ENCODE data around the gene MYBPC1.

Gene MYBPC1

DNA sequence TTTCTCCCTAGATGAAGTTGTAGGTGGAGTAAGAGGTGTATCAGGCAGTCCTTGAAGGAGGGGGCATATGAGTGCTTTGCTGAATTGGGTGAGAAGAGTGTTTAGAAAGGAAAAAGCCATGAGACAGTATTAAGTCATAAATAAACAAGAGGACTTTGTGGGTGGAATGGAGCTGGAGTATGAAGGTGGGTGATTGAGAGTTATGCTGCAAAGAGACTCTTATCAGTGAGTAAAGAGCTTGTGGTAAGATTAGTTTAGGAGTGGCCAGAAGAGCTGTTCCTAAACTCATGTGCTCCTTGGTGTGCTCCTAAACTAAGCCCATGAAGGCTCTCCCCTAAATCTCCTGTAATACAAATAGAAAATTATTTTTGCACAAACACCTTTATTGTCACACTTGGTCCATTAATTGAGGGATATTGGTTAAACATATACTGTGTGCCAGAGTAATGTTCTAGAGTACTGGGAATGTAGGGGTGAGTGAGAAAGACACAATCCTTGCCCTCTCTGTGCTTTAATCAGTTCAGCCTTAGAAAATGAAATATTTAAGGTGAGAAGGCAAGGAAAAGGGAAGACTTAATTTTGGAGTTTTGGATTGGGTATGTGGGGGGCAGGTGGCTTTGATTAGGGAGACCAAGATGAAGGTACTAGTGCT lies 112.5 kb downstream of the MYBPC1 start:
- TF ChIP-seq, protein P1, sequence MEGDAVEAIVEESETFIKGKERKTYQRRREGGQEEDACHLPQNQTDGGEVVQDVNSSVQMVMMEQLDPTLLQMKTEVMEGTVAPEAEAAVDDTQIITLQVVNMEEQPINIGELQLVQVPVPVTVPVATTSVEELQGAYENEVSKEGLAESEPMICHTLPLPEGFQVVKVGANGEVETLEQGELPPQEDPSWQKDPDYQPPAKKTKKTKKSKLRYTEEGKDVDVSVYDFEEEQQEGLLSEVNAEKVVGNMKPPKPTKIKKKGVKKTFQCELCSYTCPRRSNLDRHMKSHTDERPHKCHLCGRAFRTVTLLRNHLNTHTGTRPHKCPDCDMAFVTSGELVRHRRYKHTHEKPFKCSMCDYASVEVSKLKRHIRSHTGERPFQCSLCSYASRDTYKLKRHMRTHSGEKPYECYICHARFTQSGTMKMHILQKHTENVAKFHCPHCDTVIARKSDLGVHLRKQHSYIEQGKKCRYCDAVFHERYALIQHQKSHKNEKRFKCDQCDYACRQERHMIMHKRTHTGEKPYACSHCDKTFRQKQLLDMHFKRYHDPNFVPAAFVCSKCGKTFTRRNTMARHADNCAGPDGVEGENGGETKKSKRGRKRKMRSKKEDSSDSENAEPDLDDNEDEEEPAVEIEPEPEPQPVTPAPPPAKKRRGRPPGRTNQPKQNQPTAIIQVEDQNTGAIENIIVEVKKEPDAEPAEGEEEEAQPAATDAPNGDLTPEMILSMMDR (IDR thresholded peaks at IDR 0.05; ENCODE audit: control insufficient read depth, insufficient read depth, low read depth, low read length, missing control alignments), result no peak
- no peak for DNase-seq (ENCODE audit: low read depth)
- no peak overlapping the region for H3K4me3 ChIP-seq (ENCODE audit: control insufficient read depth, low read depth, low read length)

DNA sequence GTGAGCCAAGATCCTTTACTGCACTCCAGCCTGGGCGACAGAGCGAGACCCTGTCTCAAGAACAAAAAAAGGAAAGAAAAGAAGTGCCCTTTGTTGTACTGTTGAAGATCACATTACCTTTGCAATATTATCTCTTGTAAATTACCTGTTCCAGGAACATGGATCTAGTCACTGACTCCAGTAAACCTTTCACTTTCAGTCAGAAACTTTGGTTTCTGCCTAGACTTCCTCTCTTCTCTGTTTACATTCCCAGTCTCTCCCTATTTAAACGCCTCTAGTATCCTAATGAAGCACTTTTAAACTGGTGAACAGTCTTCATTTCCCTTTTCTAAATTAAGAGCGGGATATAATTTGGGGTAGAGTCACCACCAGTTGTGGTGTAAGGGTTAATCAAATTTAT lies 115.5 kb downstream of the MYBPC1 start:
- no peak overlapping the region for H3K4me3 ChIP-seq (ENCODE audit: control insufficient read depth, low read depth, low read length)
- no peak for DNase-seq (ENCODE audit: low read depth)
- TF ChIP-seq, protein P1 (IDR thresholded peaks at IDR 0.05; ENCODE audit: control insufficient read depth, insufficient read depth, low read depth, low read length, missing control alignments), result no peak

DNA sequence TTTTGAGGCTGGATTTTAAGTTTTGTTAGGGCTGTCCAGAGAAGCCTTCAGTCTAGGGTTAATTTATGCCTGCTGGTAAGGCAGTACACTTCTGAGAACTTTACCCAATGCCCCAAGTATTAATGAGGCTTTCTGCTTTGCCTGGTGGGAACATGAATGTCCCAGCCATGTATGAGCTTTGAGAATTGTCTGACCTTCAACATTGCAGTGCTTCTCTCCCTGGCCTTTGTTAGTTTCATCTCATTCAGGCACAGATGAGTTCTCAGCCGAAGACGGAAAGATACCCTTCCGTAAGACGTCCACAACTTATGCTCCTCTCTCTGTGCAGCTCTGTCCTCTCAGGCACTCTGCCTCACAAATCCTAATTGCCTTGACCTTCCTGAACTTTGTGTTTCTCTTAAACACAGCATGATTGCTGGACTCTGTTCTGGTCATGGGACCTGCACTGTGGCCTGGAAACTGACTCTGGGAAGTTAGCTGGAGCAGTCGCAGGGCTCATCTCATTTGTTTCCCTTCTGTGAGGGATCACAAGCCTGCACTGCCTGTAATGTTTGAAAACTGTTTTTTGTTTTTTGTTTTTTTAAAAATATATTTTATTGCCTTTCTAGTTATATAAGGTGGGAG lies 118.4 kb downstream of the MYBPC1 start:
- TF ChIP-seq, protein P1 (IDR thresholded peaks at IDR 0.05; ENCODE audit: control insufficient read depth, insufficient read depth, low read depth, low read length, missing control alignments), result no peak
- DNase-seq (ENCODE audit: low read depth), result no peak
- H3K4me3 ChIP-seq (ENCODE audit: control insufficient read depth, low read depth, low read length), result no peak overlapping the region

DNA sequence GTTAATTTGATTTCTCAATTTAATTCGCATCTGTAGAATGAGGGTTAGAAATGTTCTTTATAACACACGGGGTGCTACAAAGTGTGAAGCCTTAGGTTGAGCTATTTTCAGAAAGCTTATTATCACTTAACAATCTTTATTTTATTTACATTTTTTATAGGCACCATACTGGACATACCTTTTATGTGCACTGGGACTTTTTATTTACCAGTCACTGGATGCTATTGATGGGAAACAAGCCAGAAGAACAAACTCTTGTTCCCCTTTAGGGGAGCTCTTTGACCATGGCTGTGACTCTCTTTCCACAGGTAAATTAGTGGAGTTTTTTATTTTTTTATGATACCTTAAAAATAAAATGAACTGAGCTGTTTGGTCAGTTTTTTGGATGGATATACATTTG lies 119.2 kb downstream of the MYBPC1 start:
- DNase-seq (ENCODE audit: low read depth), result no peak
- TF ChIP-seq, protein P1 (IDR thresholded peaks at IDR 0.05; ENCODE audit: control insufficient read depth, insufficient read depth, low read depth, low read length, missing control alignments), result no peak
- H3K4me3 ChIP-seq (ENCODE audit: control insufficient read depth, low read depth, low read length), result no peak overlapping the region

DNA sequence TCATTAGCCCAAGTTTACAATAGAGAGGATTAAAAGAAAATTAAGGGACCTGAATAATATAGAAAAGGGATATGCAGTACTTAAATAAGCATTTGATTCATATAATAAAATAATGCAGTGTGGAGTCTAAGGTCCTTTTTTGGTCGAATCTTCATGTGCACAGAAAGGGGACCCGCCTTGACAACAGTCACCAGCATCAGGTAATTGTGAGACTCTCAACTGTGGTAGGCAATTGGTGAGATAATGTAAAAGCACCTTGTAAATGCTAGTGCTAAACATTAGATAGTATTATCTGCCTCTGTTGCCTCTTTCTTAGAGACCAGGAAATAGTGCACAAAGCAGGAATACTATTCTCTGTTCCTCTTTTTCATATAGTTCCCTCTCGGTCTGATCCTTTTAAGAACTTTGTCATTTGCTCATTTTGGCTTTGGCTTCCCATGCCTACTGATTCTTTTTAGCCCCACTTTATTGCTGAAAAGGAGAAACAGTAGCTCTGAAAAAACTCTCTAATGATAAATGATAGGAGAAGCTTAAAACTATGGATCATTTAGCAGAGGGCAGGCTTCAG lies 120.2 kb downstream of the MYBPC1 start:
- no peak overlapping the region for H3K4me3 ChIP-seq (ENCODE audit: control insufficient read depth, low read depth, low read length)
- TF ChIP-seq, protein P1 (IDR thresholded peaks at IDR 0.05; ENCODE audit: control insufficient read depth, insufficient read depth, low read depth, low read length, missing control alignments), result no peak
- DNase-seq (ENCODE audit: low read depth), result no peak

DNA sequence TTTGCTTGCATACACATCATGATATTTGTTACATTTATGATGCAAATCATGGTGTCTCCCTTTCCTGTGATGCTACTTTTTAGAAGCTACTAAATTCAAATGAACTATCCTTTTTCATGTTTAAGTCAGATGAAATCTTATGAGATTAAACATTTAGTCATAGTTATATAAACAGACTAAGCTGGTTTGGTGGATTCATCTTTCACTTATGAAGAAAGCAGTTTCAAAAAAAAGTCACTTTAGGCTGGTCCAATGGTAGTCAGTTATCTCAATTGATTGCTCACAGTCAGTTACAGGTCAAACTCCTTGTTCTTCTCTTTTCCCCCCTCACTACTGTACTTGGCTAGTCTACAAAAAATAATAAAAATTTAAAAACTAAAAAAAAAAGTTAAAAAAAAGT lies 124.8 kb downstream of the MYBPC1 start:
- TF ChIP-seq, protein P1 (IDR thresholded peaks at IDR 0.05; ENCODE audit: control insufficient read depth, insufficient read depth, low read depth, low read length, missing control alignments), result no peak
- no peak overlapping the region for H3K4me3 ChIP-seq (ENCODE audit: control insufficient read depth, low read depth, low read length)
- no peak for DNase-seq (ENCODE audit: low read depth)
